Hepatocyte (in vitro differentiated cells): ENCODE data around the gene OLFM2. TPM values are rescaled to one million over a fixed set of nuclear protein-coding genes. Genes with fewer than 3 reads are reported as not detected.

ENCODE experiments used
- DNase-seq: peaks from one replicate; pipeline ENCODE4 v3.0.0-alpha.2; 2016; ENCODE audit warnings: low spot score
- H2AFZ ChIP-seq: fragments of 200-600 bp; sonication (generic); 2 replicates; pipeline ENCODE4 v1.6.0; 2016; ENCODE audit warnings: antibody characterized with exemption, mild to moderate bottlenecking
- H3K27ac ChIP-seq: fragments of 200-600 bp; sonication (generic); 2 replicates; pipeline ENCODE4 v1.5.1; 2016; ENCODE audit warnings: mild to moderate bottlenecking
- H3K27me3 ChIP-seq: fragments of 200-600 bp; sonication (generic); 2 replicates; pipeline ENCODE4 v1.6.1; 2016
- H3K36me3 ChIP-seq: fragments of 200-600 bp; sonication (generic); replicated peaks from 2 replicates; pipeline ENCODE4 v1.5.1; 2016; ENCODE audit warnings: low read depth; ENCODE audit not compliant: insufficient read depth
- H3K4me1 ChIP-seq: fragments of 200-600 bp; sonication (generic); 2 replicates; pipeline ENCODE4 v1.5.1; 2016; ENCODE audit warnings: mild to moderate bottlenecking, moderate library complexity; ENCODE audit not compliant: insufficient read depth
- H3K4me2 ChIP-seq: fragments of 200-600 bp; sonication (generic); 2 replicates; pipeline ENCODE4 v1.6.0; 2016
- H3K4me3 ChIP-seq: fragments of 200-600 bp; sonication (generic); 2 replicates; pipeline ENCODE4 v1.5.1; 2016; ENCODE audit warnings: mild to moderate bottlenecking
- H3K79me2 ChIP-seq: fragments of 200-600 bp; sonication (generic); 2 replicates; pipeline ENCODE4 v1.6.0; 2017; ENCODE audit warnings: mild to moderate bottlenecking
- H3K9me2 ChIP-seq: fragments of 200-600 bp; sonication (generic); replicated peaks from 2 replicates; pipeline ENCODE4 v1.6.0; 2017; ENCODE audit warnings: mild to moderate bottlenecking; ENCODE audit not compliant: insufficient read depth
- H3K9me3 ChIP-seq: fragments of 200-600 bp; sonication (generic); 2 replicates; pipeline ENCODE4 v1.5.1; 2016; ENCODE audit warnings: low read depth, mild to moderate bottlenecking
- H4K20me1 ChIP-seq: fragments of 200-600 bp; sonication (generic); 2 replicates; pipeline ENCODE4 v1.6.0; 2016; ENCODE audit warnings: mild to moderate bottlenecking; ENCODE audit not compliant: insufficient read depth, poor library complexity, severe bottlenecking
- EZH2 ChIP-seq: fragments of 200-600 bp; sonication (generic); IDR thresholded peaks from 2 replicates; pipeline ENCODE4 v1.6.1; 2016; ENCODE audit warnings: antibody characterized with exemption, mild to moderate bottlenecking, borderline replicate concordance
- EZH2phosphoT487 ChIP-seq: fragments of 200-600 bp; sonication (generic); IDR thresholded peaks from one replicate; pipeline ENCODE4 v1.6.1; 2018; ENCODE audit warnings: antibody characterized with exemption, mild to moderate bottlenecking, low read depth, moderate library complexity; ENCODE audit not compliant: unreplicated experiment, severe bottlenecking
- WGBS: methylation state at CpG from one replicate; pipeline ENCODE4 v1.1.6; 2016; ENCODE audit warnings: low lambda C conversion rate; ENCODE audit errors: missing lambda C conversion rate; 5-methylcytosine and 5-hydroxymethylcytosine counted together
- polyA plus RNA-seq: library from polyadenylated mRNA; unstranded; fragments of >200 nt; fragmentation: Nextera tagmentation; extraction: Ambion mirVana; gene quantifications from 2 replicates; pipeline ENCODE4 v1.2.1, GENCODE V29; 2016
- total RNA-seq: library from RNA; depleted of rRNA; stranded (reverse); fragments of >200 nt; gene quantifications from 2 replicates; pipeline ENCODE4 v1.2.3, GENCODE V29; 2014
- TF ChIP-seq, protein P1 (sequence below): fragments of 200-600 bp; sonication (generic); IDR thresholded peaks from 2 replicates; pipeline ENCODE4 v1.5.1; 2016; ENCODE audit warnings: antibody characterized with exemption, mild to moderate bottlenecking; ENCODE audit not compliant: poor library complexity

OLFM2 gene
- total and polyA plus RNA-seq, 2 experiments from 2014 or later: 33.1 to 36.5 TPM

DNA sequence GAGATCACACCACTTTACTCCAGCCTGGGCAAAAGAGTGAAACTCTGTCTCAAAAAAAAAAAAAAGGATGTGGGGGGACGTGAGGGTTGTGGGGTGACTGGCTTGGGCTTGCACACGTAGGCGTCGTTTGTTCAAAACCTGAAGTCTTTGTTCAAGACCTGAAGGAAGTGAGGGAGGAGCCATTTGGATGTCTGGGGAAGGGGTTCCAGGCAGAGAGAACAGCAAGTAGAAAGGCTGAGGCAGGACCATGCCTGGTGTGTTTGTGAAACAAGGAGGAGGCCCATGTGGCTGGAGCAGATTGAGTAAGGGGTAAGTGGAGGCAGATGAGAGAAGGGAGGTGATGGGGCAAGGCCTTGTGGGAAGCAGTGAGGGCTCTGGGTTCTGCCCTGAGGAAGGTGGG lies 73.4 kb downstream of the OLFM2 start:
- Histone ChIP-seq H3K27me3 (no peaks in the 10 kb centered on the region), H3K4me1 (no peaks in the 10 kb centered on the region), H4K20me1 (no peaks in the 10 kb centered on the region), H3K9me3 (no peaks in the 10 kb centered on the region), H3K9me2 (no peaks in the 10 kb centered on the region), H3K36me3 (no peaks in the 10 kb centered on the region), H3K27ac (no peak overlapping the region), H2AFZ (no peak overlapping the region), H3K79me2 (no peaks in the 10 kb centered on the region), H3K4me2 (no peak overlapping the region), H3K4me3 (no peak overlapping the region)
- DNase-seq: no peak
- 86% methylated on average over 4 of the region's 4 CpGs for WGBS
- no peak for TF ChIP-seq EZH2phosphoT487
- TF ChIP-seq, protein P1, sequence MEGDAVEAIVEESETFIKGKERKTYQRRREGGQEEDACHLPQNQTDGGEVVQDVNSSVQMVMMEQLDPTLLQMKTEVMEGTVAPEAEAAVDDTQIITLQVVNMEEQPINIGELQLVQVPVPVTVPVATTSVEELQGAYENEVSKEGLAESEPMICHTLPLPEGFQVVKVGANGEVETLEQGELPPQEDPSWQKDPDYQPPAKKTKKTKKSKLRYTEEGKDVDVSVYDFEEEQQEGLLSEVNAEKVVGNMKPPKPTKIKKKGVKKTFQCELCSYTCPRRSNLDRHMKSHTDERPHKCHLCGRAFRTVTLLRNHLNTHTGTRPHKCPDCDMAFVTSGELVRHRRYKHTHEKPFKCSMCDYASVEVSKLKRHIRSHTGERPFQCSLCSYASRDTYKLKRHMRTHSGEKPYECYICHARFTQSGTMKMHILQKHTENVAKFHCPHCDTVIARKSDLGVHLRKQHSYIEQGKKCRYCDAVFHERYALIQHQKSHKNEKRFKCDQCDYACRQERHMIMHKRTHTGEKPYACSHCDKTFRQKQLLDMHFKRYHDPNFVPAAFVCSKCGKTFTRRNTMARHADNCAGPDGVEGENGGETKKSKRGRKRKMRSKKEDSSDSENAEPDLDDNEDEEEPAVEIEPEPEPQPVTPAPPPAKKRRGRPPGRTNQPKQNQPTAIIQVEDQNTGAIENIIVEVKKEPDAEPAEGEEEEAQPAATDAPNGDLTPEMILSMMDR: no peak
- no peak for TF ChIP-seq EZH2

DNA sequence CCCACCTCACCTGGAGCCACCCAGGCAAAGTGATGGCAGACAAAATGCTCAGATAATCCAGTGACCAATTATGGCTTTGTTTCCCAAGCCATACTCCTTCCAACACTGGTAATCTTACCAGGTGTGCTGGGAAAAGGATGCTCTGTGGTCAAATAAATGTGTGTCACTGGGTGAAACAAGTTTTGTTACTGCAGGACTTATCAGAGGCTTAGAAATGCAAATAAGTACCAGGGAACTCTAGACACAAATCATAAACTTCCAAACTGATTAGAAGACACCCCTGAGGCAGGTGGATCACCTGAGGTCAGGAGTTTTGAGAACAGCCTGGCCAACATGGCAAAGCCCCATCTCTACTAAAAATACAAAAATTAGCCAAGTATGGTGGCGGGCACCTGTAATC lies 74.8 kb downstream of the OLFM2 start:
- Histone ChIP-seq H3K4me3 (no peak overlapping the region), H2AFZ (no peak overlapping the region), H4K20me1 (no peaks in the 10 kb centered on the region), H3K9me2 (no peaks in the 10 kb centered on the region), H3K9me3 (no peaks in the 10 kb centered on the region), H3K4me2 (no peak overlapping the region), H3K27ac (no peak overlapping the region), H3K36me3 (no peaks in the 10 kb centered on the region), H3K4me1 (no peaks in the 10 kb centered on the region), H3K79me2 (no peaks in the 10 kb centered on the region), H3K27me3 (no peaks in the 10 kb centered on the region)
- 78% methylated on average over 1 of the region's 1 CpG for WGBS
- DNase-seq: no peak
- no peak for TF ChIP-seq EZH2phosphoT487
- TF ChIP-seq, protein P1: no peak
- no peak for TF ChIP-seq EZH2

DNA sequence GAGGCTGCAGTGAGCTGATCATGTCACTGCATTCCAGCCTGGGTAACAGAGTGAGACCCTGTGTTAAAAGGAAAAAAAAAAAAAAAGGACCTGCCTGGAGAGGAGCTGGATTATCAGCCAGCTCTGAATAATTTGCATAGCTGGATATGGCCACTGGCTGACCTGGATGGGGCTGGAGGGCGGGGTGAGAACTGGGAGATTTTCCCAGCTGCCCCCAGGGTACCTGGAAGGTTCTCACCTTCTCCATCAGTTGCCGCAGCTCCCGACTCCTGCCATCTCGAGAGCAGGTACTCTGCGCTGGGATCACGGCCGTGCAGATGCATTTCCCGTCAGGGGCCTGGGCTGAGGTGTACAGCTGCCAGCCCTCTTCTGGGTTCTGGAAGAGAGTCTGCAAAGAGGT lies 75.9 kb downstream of the OLFM2 start:
- Histone ChIP-seq H3K4me2 (no peak overlapping the region), H3K4me3 (no peak overlapping the region), H3K9me2 (no peaks in the 10 kb centered on the region), H3K9me3 (no peaks in the 10 kb centered on the region), H3K79me2 (no peaks in the 10 kb centered on the region), H4K20me1 (no peaks in the 10 kb centered on the region), H3K27ac (no peak overlapping the region), H3K36me3 (no peaks in the 10 kb centered on the region), H2AFZ (no peak overlapping the region), H3K27me3 (no peaks in the 10 kb centered on the region), H3K4me1 (no peaks in the 10 kb centered on the region)
- TF ChIP-seq EZH2: no peak
- no peak for TF ChIP-seq EZH2phosphoT487
- TF ChIP-seq, protein P1: no peak
- DNase-seq: no peak
- WGBS: 92% methylated on average over 8 of the region's 8 CpGs

DNA sequence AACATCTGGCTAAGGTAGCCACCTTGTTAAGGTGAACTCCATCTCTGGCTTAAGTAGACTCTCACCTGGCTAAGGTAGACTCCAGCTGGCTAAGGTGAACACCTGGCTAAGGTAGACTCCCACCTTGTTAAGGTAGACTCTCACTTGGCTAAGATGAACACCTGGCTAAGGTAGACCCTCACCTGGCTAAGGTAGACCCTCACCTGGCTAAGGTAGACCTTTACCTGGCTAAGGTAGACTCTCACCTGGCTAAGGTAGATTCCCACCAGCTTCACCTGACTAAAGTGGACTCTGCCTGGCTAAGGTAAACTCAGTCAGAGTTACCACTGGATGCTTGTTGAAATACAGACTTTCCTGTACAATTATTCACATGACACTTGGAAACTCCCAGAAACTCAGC lies 77.5 kb downstream of the OLFM2 start:
- no peaks in the 10 kb centered on the region for H3K9me3 ChIP-seq
- no peaks in the 10 kb centered on the region for H3K79me2 ChIP-seq
- no peaks in the 10 kb centered on the region for H3K36me3 ChIP-seq
- H3K27ac ChIP-seq: no peak overlapping the region
- TF ChIP-seq EZH2: no peak
- TF ChIP-seq EZH2phosphoT487: no peak
- TF ChIP-seq, protein P1: no peak
- no peaks in the 10 kb centered on the region for H3K9me2 ChIP-seq
- H4K20me1 ChIP-seq: no peaks in the 10 kb centered on the region
- H3K4me1 ChIP-seq: no peaks in the 10 kb centered on the region
- no peak overlapping the region for H3K4me3 ChIP-seq
- H3K4me2 ChIP-seq: no peak overlapping the region
- H3K27me3 ChIP-seq: no peaks in the 10 kb centered on the region
- DNase-seq: no peak
- no peak overlapping the region for H2AFZ ChIP-seq
